Measurements from ENCODE around the gene APAF1.
"Not testable (repeated sequence)": the region's sequence is repeated elsewhere in the genome, so short reads cannot be mapped to it uniquely, and the experiment has no call there.

The APAF1 gene

DNA sequence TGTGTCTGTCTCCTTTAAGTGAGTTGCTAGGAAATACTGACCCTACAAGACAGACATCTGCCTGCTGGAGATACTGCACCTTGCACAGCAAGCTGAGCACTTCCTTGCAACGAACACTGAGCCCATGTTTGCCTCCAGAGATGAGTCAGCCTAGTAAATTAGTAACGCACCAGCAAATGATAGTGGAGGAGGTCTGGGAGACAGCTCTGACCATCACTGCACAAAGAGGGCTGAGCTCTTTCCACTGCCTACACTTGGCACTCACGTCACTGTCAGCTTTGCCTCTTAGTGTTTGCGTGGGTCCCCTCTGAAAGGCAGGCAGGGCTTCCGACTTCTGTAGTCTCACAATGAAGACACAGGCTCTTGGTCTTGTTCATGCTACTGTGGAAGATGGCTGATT, 109.0 kb downstream of the APAF1 start:
- no peak for DNase-seq (ENCODE audit: extremely low spot score)
- TF ChIP-seq, protein P1, sequence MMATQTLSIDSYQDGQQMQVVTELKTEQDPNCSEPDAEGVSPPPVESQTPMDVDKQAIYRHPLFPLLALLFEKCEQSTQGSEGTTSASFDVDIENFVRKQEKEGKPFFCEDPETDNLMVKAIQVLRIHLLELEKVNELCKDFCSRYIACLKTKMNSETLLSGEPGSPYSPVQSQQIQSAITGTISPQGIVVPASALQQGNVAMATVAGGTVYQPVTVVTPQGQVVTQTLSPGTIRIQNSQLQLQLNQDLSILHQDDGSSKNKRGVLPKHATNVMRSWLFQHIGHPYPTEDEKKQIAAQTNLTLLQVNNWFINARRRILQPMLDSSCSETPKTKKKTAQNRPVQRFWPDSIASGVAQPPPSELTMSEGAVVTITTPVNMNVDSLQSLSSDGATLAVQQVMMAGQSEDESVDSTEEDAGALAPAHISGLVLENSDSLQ (IDR thresholded peaks at IDR 0.05): no peak
- TF ChIP-seq ZNF384 (IDR thresholded peaks at IDR 0.05) (no peak), TARDBP (IDR thresholded peaks at IDR 0.05) (no peak), ELF4 (IDR thresholded peaks at IDR 0.05) (no peak), FOXM1 (IDR thresholded peaks at IDR 0.05; ENCODE audit: borderline replicate concordance) (no peak), CTBP1 (IDR thresholded peaks at IDR 0.05; ENCODE audit: borderline replicate concordance) (no peak), FOXK2 (IDR thresholded peaks at IDR 0.05) (no peak), NFRKB (IDR thresholded peaks at IDR 0.05) (no peak), SUZ12 (IDR thresholded peaks at IDR 0.05) (no peak), L3MBTL2 (conservative IDR thresholded peaks at IDR 0.05) (no peak), BHLHE40 (IDR thresholded peaks at IDR 0.05; ENCODE audit: borderline replicate concordance) (no peak), SP1 (IDR thresholded peaks at IDR 0.05) (no peak), FOXA1 (IDR thresholded peaks at IDR 0.05) (no peak), LEF1 (IDR thresholded peaks at IDR 0.05; ENCODE audit: borderline replicate concordance) (no peak), ARNT (IDR thresholded peaks at IDR 0.05) (no peak), HDGF (IDR thresholded peaks at IDR 0.05; ENCODE audit: borderline replicate concordance) (no peak)
- ChIA-PET CTCF (interaction anchor here (1.0 kb wide), 1 partner anchor 12 kb away, joined by 5 read pairs; no protein-coding TSS in a partner anchor), POLR2A (no interaction called here)

DNA sequence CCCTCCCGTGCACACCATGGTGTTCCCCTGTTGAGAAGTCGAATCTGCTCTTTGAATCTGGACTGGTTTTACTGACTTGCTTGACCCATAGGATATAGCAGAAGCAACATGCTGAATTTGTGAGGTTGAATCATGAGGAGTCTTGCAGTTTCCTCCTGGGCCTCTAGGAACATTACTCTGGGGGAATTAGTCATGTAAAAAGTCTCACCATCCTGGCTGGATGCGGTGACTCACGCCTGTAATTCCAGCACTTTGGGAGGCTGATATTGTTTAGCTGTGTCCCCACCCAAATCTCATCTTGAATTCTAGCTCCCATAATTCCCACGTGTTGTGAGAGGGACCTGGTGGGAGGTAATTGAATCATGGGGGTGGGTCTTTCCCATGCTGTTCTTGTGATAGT, 110.8 kb downstream of the APAF1 start:
- POLR2A ChIA-PET; CTCF ChIA-PET; DNase-seq (ENCODE audit: extremely low spot score): not testable (repeated sequence)

GRCh38 chr12:98757455-98757854, 112.4 kb downstream of the APAF1 start:
- ChIA-PET POLR2A (no interaction called here), CTCF (interaction anchor here (0.6 kb wide), 2 partner anchors 11 to 1628 kb away, joined by 3 to 4 read pairs; no protein-coding TSS in a partner anchor)
- DNase-seq (ENCODE audit: extremely low spot score): no peak
- no peak for TF ChIP-seq CTBP1 (IDR thresholded peaks at IDR 0.05; ENCODE audit: borderline replicate concordance)
- no peak for TF ChIP-seq SUZ12 (IDR thresholded peaks at IDR 0.05)
- TF ChIP-seq LEF1 (IDR thresholded peaks at IDR 0.05; ENCODE audit: borderline replicate concordance): no peak
- TF ChIP-seq ZNF384 (IDR thresholded peaks at IDR 0.05): no peak
- TF ChIP-seq L3MBTL2 (conservative IDR thresholded peaks at IDR 0.05): no peak
- TF ChIP-seq TARDBP (IDR thresholded peaks at IDR 0.05): no peak

DNA sequence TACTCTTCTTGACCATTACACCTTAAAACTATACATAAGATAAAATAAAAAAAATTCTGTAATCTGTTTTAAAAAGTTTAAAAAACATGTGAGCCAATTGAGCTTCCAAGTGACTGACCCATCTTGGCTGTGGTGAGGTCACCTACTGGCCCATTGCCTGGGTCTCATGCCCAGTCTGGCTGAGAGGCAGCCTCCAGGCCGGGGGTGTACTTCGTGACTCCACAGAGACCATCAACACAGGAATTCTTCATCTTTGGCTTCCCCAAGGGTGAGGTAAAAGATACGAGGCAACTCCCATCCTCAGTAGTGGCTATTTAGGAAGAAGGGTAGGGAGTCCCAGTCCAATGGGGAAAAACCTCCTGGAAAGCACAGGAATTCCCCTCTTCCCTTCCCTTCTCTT, 113.2 kb downstream of the APAF1 start:
- TF ChIP-seq, protein P1 (IDR thresholded peaks at IDR 0.05): no peak
- TF ChIP-seq FOXK2 (IDR thresholded peaks at IDR 0.05) (no peak), FOXA1 (IDR thresholded peaks at IDR 0.05) (no peak), TARDBP (IDR thresholded peaks at IDR 0.05) (no peak), CTBP1 (IDR thresholded peaks at IDR 0.05; ENCODE audit: borderline replicate concordance) (no peak), ARNT (IDR thresholded peaks at IDR 0.05) (no peak), HDGF (IDR thresholded peaks at IDR 0.05; ENCODE audit: borderline replicate concordance) (no peak), LEF1 (IDR thresholded peaks at IDR 0.05; ENCODE audit: borderline replicate concordance) (no peak), ELF4 (IDR thresholded peaks at IDR 0.05) (no peak), ZNF384 (IDR thresholded peaks at IDR 0.05) (no peak)
- ChIA-PET CTCF (interaction anchor here (0.6 kb wide), 1 partner anchor 10 kb away, joined by 3 read pairs; no protein-coding TSS in a partner anchor), POLR2A (no interaction called here)
- no peak for DNase-seq (ENCODE audit: extremely low spot score)

DNA sequence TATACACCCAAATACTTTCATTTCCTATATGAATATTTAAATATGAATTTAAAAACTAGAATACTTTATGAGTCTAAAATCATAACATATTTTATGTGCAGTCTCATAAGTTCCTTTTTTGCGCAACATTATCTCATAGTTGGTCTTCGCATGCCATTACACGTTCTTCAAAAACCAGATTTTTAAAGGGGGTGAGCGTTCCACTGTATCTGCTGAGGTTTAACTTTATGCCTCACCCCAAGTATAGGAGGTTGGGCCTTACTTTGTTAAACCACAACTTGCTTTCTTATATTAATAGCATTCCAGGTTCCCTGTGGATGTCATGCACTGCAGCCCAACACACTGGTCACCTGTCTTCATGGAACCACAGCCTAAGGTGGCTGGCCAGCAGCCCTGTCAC, 118.6 kb downstream of the APAF1 start:
- TF ChIP-seq FOXM1 (IDR thresholded peaks at IDR 0.05; ENCODE audit: borderline replicate concordance): no peak
- TF ChIP-seq ELF4 (IDR thresholded peaks at IDR 0.05): no peak
- TF ChIP-seq TARDBP (IDR thresholded peaks at IDR 0.05): no peak
- no peak for TF ChIP-seq CTBP1 (IDR thresholded peaks at IDR 0.05; ENCODE audit: borderline replicate concordance)
- TF ChIP-seq SUZ12 (IDR thresholded peaks at IDR 0.05): no peak
- TF ChIP-seq L3MBTL2 (conservative IDR thresholded peaks at IDR 0.05): no peak
- TF ChIP-seq LEF1 (IDR thresholded peaks at IDR 0.05; ENCODE audit: borderline replicate concordance): no peak
- no peak for TF ChIP-seq FOXK2 (IDR thresholded peaks at IDR 0.05)
- DNase-seq (ENCODE audit: extremely low spot score): no peak
- ChIA-PET POLR2A (no interaction called here), CTCF (no interaction called here)

DNA sequence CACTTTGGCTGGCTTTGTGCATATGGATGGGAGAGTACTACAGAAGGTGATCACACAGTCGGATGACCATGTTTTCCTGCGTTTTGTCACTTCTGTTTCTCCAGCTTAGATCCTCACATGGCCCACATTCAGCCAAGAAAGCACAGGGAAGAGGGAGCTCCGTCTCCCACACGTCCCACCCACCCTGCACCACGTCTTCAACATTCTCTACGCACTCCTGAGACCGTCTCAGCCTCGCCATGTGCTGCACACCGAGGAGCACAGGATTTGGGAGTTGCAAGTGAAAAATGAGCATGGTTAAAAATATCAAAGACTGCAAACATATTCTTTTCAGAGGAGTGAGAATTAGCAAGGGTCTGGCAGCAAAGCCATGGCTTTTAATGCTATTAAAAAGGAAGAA, 122.2 kb downstream of the APAF1 start:
- TF ChIP-seq HDGF (IDR thresholded peaks at IDR 0.05; ENCODE audit: borderline replicate concordance) (no peak), LEF1 (IDR thresholded peaks at IDR 0.05; ENCODE audit: borderline replicate concordance) (no peak), ARNT (IDR thresholded peaks at IDR 0.05) (no peak), CTBP1 (IDR thresholded peaks at IDR 0.05; ENCODE audit: borderline replicate concordance) (no peak), NFRKB (IDR thresholded peaks at IDR 0.05) (no peak), BHLHE40 (IDR thresholded peaks at IDR 0.05; ENCODE audit: borderline replicate concordance) (no peak), FOXK2 (IDR thresholded peaks at IDR 0.05) (no peak), FOXM1 (IDR thresholded peaks at IDR 0.05; ENCODE audit: borderline replicate concordance) (no peak), SP1 (IDR thresholded peaks at IDR 0.05) (no peak), ELF4 (IDR thresholded peaks at IDR 0.05) (no peak), L3MBTL2 (conservative IDR thresholded peaks at IDR 0.05) (no peak), TARDBP (IDR thresholded peaks at IDR 0.05) (no peak), ZNF384 (IDR thresholded peaks at IDR 0.05) (no peak)
- TF ChIP-seq, protein P1 (IDR thresholded peaks at IDR 0.05): no peak
- ChIA-PET POLR2A (no interaction called here), CTCF (no interaction called here)
- no peak for DNase-seq (ENCODE audit: extremely low spot score)

DNA sequence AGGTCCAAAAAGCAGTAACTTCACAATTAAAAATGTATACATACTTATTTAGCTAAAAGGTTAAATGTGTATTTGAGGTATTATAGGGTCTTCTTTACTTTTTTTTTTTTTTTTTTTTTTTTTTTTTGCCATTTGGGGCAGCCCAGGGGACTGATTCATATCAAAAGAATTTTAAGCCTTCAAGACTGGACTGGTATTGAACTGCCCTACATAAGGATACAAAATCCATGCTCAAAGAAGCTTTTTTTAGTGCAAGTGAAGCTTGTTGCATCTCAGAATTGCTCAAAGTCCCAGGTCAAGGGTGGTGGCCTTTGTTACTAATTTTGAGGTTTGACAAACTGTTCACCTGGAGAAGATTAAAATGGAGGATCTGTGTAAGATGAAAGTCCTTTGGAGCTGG, 124.0 kb downstream of the APAF1 start:
- POLR2A ChIA-PET: no interaction called here
- CTCF ChIA-PET: no interaction called here
- no peak for TF ChIP-seq FOXA1 (IDR thresholded peaks at IDR 0.05)
- no peak for TF ChIP-seq CTBP1 (IDR thresholded peaks at IDR 0.05; ENCODE audit: borderline replicate concordance)
- TF ChIP-seq L3MBTL2 (conservative IDR thresholded peaks at IDR 0.05): no peak
- TF ChIP-seq LEF1 (IDR thresholded peaks at IDR 0.05; ENCODE audit: borderline replicate concordance): no peak
- no peak for TF ChIP-seq NFRKB (IDR thresholded peaks at IDR 0.05)
- TF ChIP-seq SP1 (IDR thresholded peaks at IDR 0.05): no peak
- TF ChIP-seq ELF4 (IDR thresholded peaks at IDR 0.05): no peak
- no peak for TF ChIP-seq ZNF384 (IDR thresholded peaks at IDR 0.05)
- no peak for TF ChIP-seq SUZ12 (IDR thresholded peaks at IDR 0.05)
- TF ChIP-seq TARDBP (IDR thresholded peaks at IDR 0.05): no peak
- TF ChIP-seq, protein P1 (IDR thresholded peaks at IDR 0.05): no peak
- no peak for TF ChIP-seq FOXK2 (IDR thresholded peaks at IDR 0.05)
- TF ChIP-seq ARNT (IDR thresholded peaks at IDR 0.05): no peak
- no peak for TF ChIP-seq FOXM1 (IDR thresholded peaks at IDR 0.05; ENCODE audit: borderline replicate concordance)
- TF ChIP-seq HDGF (IDR thresholded peaks at IDR 0.05; ENCODE audit: borderline replicate concordance): no peak
- no peak for TF ChIP-seq BHLHE40 (IDR thresholded peaks at IDR 0.05; ENCODE audit: borderline replicate concordance)
- no peak for DNase-seq (ENCODE audit: extremely low spot score)
